Transverse colon (tissue), 4 donors: ENCODE results near the gene AMOTL2. TPM values are rescaled to one million over a fixed set of nuclear protein-coding genes. Genes with fewer than 3 reads are reported as not detected.

Experiments
- DNase-seq: peaks from one replicate; pipeline ENCODE4 v3.0.0-alpha.2; 2019
- H3K27ac ChIP-seq, 4 donors: fragments of 200-600 bp; sonication (generic); 2 replicates each; pipeline ENCODE4 v1.5.1; 2016 to 2018; ENCODE audit warnings: inconsistent platforms in 4 of 4
- H3K27me3 ChIP-seq: fragments of 200-600 bp; sonication (generic); 2 replicates; pipeline ENCODE4 v1.5.1; 2017; ENCODE audit warnings: inconsistent platforms
- H3K36me3 ChIP-seq, 4 donors: fragments of 200-600 bp; sonication (generic); 2 replicates each; pipeline ENCODE4 v1.5.1; 2017 to 2019; ENCODE audit warnings: inconsistent platforms in 4 of 4
- H3K4me1 ChIP-seq, 4 donors: fragments of 200-600 bp; sonication (generic); 2 replicates each; pipeline ENCODE4 v1.5.1; 2017 to 2020; ENCODE audit warnings: inconsistent platforms in 4 of 4
- H3K4me3 ChIP-seq, 4 donors: fragments of 200-600 bp; sonication (generic); 1 replicate in 1 of 4; 2 replicates in 3 of 4; pipeline versions ENCODE4 v1.5.1 to v1.6.1; 2017 to 2019; ENCODE audit warnings: inconsistent platforms in 4 of 4
- H3K9me3 ChIP-seq, 2 donors: fragments of 200-600 bp; sonication (generic); 2 replicates each; pipeline ENCODE4 v1.5.1; 2017 to 2019; ENCODE audit warnings: inconsistent platforms in 2 of 2
- EP300 ChIP-seq: sonication (generic); formaldehyde crosslinking; IDR thresholded peaks from one replicate; pipeline ENCODE4 v1.6.1; 2017; ENCODE audit warnings: antibody characterized with exemption, low read depth
- POLR2A ChIP-seq: fragments of 450-650 bp; IDR thresholded peaks from one replicate; pipeline ENCODE4 v1.6.1; 2016; ENCODE audit warnings: antibody characterized with exemption, mild to moderate bottlenecking, moderate library complexity
- POLR2AphosphoS5 ChIP-seq, 3 donors: sonication (generic); formaldehyde crosslinking; IDR thresholded peaks; one replicate each; pipeline ENCODE4 v1.6.1; 2016; ENCODE audit warnings: antibody characterized with exemption in 3 of 3
- WGBS, 2 donors: methylation state at CpG; one replicate each; pipeline ENCODE4 v1.1.5; 2018; ENCODE audit warnings: low coverage in 1 of 2; 5-methylcytosine and 5-hydroxymethylcytosine counted together
- in situ Hi-C, 4 donors: fragments of 200-750 bp; cut with MboI; loops; one replicate each; pipeline versions ENCODE4 v1.15.0 to v1.15.1; 2017; ENCODE audit warnings: low sequenced_read_pairs in 3 of 4, low pct_ligation_motif_present in 1 of 4, low pct_unique_long_range_greater_than_20kb in 1 of 4
- intact Hi-C: fragments of 100-400 bp; cut with DNase I; formaldehyde crosslinking; loops from one replicate; pipeline ENCODE4 v1.15.1; 2023; ENCODE audit warnings: low total_unique reads
- total RNA-seq, 4 donors: library from RNA; depleted of rRNA; stranded (reverse); fragments of >200 nt; gene quantifications; one replicate each; pipeline ENCODE4 v1.1.0, GENCODE V29; 2016
- TF ChIP-seq, protein P1 (sequence below), 5 experiments: fragments of 200-600 bp in 3 of 5; fragments of 450-650 bp in 2 of 5; sonication (generic) in 3 of 5; IDR thresholded peaks; 1 replicate in 2 of 5; 2 replicates in 3 of 5; pipeline ENCODE4 v1.5.1; 2016 to 2017; ENCODE audit warnings: antibody characterized with exemption in 5 of 5, inconsistent platforms in 3 of 5, mild to moderate bottlenecking in 2 of 5, moderate library complexity in 1 of 5

The AMOTL2 gene
- total RNA-seq, 4 donors from 2014 or later: 14.5 to 50.9 (median 23.8) TPM

DNA sequence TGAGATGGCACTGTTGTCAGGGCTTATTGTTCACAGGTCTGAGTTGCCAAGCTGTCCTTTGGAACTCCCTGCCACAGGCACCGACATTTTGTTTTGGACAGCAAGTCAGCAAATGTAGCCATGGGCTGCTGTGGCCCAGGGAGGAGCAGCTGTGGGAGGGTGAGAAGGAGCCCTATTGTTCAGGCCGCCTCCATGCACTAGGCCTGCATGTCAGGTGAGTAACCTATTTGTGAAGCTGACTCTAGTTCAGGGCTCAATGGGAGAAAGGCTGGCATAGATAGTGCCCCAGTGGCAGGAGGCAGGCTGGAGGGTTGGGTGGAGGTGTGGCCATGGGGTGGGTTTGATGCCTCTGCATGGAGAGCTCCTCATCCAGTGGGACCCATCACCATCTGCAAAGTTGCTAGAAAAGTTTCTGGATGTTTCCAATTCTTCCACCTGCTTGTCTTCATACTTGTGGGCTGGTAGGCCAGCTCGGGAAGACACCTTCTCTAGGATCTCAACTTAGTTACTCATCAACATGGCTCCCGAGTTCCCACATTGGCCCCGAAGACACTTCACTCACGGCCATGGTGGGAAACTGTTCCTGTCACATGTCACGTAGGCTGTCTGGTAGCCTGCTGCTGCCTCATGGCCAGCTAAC is 19.5 kb downstream of the AMOTL2 start:
- no peak for DNase-seq
- no peak for TF ChIP-seq POLR2A
- TF ChIP-seq POLR2AphosphoS5 (IDR thresholded peaks at IDR 0.05): no peak
- TF ChIP-seq, protein P1, sequence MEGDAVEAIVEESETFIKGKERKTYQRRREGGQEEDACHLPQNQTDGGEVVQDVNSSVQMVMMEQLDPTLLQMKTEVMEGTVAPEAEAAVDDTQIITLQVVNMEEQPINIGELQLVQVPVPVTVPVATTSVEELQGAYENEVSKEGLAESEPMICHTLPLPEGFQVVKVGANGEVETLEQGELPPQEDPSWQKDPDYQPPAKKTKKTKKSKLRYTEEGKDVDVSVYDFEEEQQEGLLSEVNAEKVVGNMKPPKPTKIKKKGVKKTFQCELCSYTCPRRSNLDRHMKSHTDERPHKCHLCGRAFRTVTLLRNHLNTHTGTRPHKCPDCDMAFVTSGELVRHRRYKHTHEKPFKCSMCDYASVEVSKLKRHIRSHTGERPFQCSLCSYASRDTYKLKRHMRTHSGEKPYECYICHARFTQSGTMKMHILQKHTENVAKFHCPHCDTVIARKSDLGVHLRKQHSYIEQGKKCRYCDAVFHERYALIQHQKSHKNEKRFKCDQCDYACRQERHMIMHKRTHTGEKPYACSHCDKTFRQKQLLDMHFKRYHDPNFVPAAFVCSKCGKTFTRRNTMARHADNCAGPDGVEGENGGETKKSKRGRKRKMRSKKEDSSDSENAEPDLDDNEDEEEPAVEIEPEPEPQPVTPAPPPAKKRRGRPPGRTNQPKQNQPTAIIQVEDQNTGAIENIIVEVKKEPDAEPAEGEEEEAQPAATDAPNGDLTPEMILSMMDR (IDR thresholded peaks at IDR 0.05): no peak
- TF ChIP-seq EP300: no peak
- Histone ChIP-seq H3K27ac (no peak overlapping the region), H3K27me3 (no peaks in the 10 kb centered on the region), H3K4me3 (no peak overlapping the region), H3K36me3 (no peaks in the 10 kb centered on the region), H3K4me1 (peaks cover 19 to 59% (median 48%) of the 10 kb centered on the region in 4 donors), H3K9me3 (no peaks in the 10 kb centered on the region)
- WGBS, 2 donors: 81 to 100% methylated on average over 1 to 7 of the region's 7 CpGs
- intact Hi-C loops (no loop called here), in situ Hi-C loops (no loop called here)

- no peaks in the 10 kb centered on the region for H3K36me3 ChIP-seq
- WGBS, 2 donors: 76% methylated on average over 7 of the region's 7 CpGs; no CpG with 5 or more reads in 1 of the 2 donors
- TF ChIP-seq EP300 (no peak), POLR2AphosphoS5 (IDR thresholded peaks at IDR 0.05) (peak in 1 of 3 donors; percentile 8)
- H3K4me1 ChIP-seq: peaks cover 18 to 52% (median 44%) of the 10 kb centered on the region in 4 donors
- H3K9me3 ChIP-seq: no peaks in the 10 kb centered on the region
- in situ Hi-C loops: no loop called here
- intact Hi-C loops: no loop called here
- H3K27ac ChIP-seq: peak overlapping the region in 3 of 4 donors; percentile 51 to 66 (median 54)
- H3K4me3 ChIP-seq: no peak overlapping the region
- H3K27me3 ChIP-seq: no peaks in the 10 kb centered on the region
- peak; percentile 38 for DNase-seq
These were observed 20.2 kb downstream of the AMOTL2 start for GRCh38 chr3:134353831-134354611.

- intact Hi-C loops (no loop called here), in situ Hi-C loops (no loop called here)
- WGBS, 2 donors: 31 to 65% methylated on average over 4 to 8 of the region's 8 CpGs
- Histone ChIP-seq H3K27ac (peak overlapping the region; percentile 51 to 66 (median 59)), H3K4me1 (peaks cover 10 to 46% (median 37%) of the 10 kb centered on the region in 4 donors), H3K36me3 (no peaks in the 10 kb centered on the region), H3K9me3 (no peaks in the 10 kb centered on the region), H3K4me3 (no peak overlapping the region), H3K27me3 (no peaks in the 10 kb centered on the region)
- TF ChIP-seq EP300 (no peak), POLR2A (no peak), POLR2AphosphoS5 (IDR thresholded peaks at IDR 0.05) (no peak)
- TF ChIP-seq, protein P1 (IDR thresholded peaks at IDR 0.05): no peak
- no peak for DNase-seq
These were observed 20.9 kb downstream of the AMOTL2 start for GRCh38 chr3:134353171-134353825.

GRCh38 chr3:134352031-134352671 is 22.1 kb downstream of the AMOTL2 start:
- H3K9me3 ChIP-seq: peaks cover 0 to under 1% of the 10 kb centered on the region in 2 donors
- in situ Hi-C loops (no loop called here), intact Hi-C loops (no loop called here)
- H3K4me1 ChIP-seq: peaks cover 6 to 46% (median 31%) of the 10 kb centered on the region in 4 donors
- no peaks in the 10 kb centered on the region for H3K27me3 ChIP-seq
- DNase-seq: no peak
- H3K36me3 ChIP-seq: no peaks in the 10 kb centered on the region
- WGBS, 2 donors: 78 to 83% methylated on average over 2 to 4 of the region's 4 CpGs
- peak overlapping the region in 3 of 4 donors; percentile 1 to 64 (median 10) for H3K27ac ChIP-seq
- TF ChIP-seq POLR2AphosphoS5 (IDR thresholded peaks at IDR 0.05) (no peak), EP300 (no peak), POLR2A (no peak)
- TF ChIP-seq, protein P1 (IDR thresholded peaks at IDR 0.05): no peak
- no peak overlapping the region for H3K4me3 ChIP-seq
